NCI-H2171 (cell line): Measurements from ENCODE around the gene LMOD1.
A peak's percentile ranks its signal among the peaks of the same experiment; 100 is the strongest.
"Not testable (repeated sequence)": the region's sequence is repeated elsewhere in the genome, so short reads cannot be mapped to it uniquely, and the experiment has no call there.

ENCODE experiments used
- DNase-seq: peaks from one replicate; lab custom pipeline; 2025; lab: John Stamatoyannopoulos, UW

The LMOD1 gene

GRCh38 chr1:201914456-201915235, 31.7 kb downstream of the LMOD1 start:
- no peak for DNase-seq

DNA sequence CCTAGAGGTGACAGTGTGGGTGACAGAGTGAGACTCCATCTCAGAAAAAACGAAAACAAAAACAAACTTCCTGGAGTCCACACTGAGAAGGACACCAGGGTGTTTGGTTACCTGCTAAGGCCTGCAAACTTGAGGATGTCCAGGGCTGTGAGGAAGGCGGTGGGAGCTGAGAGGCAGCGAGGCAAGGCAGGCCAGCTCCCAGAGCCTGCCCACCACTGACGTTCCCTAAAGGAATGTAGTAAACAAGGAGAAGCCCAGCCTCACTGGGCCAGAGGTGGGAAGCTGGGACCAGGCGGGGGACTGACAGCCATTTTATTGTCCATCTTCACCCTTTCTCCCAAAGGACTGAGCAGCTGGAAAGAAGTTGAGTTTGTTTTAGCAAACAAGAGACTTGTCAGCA, 33.5 kb downstream of the LMOD1 start:
- no peak for DNase-seq

- no peak for DNase-seq
Observed at GRCh38 chr1:201911826-201912571, 34.3 kb downstream of the LMOD1 start.

- DNase-seq, result no peak
Observed at GRCh38 chr1:201907621-201908020, 38.7 kb downstream of the LMOD1 start.

DNA sequence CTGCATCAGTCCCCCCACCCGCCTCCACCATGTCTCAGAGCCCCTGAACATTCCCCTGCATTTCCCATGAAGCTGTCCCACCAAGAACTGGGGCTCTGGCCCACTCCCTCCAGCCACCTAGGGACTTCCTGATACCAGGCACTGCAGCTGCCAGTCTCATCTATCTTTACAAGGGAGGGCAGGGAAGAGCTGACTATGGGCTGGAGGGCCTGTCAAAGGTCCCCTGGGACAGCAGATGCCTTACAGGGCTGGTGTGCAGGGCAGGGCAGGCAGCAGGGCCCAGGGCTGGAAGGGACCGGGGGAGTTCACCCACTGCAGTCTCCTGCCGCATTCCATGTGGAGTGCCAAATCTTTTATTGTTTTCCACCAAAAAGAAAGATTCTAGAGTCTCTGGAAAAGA, 40.0 kb downstream of the LMOD1 start:
- DNase-seq, result peak; percentile 12

DNA sequence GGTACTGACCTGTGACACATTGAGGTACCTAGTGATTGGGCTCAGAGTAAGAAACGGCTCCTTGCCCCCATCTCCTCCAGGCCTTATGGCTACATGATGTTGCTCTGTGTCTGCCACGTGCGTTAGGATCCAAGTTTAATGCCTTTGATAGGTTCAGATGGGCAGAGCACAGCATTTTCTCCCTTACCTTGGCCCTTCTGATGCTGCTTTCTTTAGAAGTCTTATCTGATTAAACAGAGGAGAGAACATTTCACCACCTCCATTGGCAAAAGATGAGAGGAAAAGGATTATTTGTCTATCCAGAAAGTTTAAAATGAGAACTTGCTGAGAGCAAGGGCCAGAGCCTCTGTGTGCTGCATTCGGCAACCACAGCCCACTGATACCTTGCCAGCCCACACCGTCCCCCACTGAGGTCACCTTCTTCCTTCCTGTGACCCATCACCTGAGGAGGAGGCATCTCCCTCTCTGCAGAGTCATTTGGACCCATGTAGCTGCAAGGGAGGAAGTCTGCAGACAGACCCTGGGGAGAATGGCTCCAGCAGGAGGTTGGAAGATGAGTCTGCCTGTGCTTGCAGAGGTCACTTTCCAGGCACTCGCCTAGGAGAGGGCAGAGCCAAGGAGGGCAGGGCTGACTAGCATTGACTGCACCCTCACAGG, 41.0 kb downstream of the LMOD1 start:
- no peak for DNase-seq

DNA sequence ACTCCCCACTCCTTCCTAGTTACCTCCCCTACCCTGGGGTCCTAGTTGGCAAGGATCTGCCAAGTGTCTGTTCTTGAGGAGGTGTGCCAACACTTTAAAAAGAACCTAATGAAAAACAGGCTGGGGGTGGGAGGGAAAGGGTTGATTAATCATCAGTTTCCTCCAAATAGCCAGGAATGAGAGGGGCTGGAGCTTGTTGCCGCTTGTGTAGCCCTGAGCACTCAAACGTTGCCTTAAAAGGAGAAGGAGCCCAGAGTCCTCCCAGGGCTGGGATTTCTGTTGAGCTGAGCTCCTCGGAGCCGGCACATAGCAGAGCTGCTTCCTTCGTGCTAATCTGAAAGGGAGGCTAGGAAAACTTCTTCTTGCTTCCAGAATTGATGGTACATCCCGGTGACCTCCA, 41.8 kb downstream of the LMOD1 start:
- DNase-seq, result no peak

DNA sequence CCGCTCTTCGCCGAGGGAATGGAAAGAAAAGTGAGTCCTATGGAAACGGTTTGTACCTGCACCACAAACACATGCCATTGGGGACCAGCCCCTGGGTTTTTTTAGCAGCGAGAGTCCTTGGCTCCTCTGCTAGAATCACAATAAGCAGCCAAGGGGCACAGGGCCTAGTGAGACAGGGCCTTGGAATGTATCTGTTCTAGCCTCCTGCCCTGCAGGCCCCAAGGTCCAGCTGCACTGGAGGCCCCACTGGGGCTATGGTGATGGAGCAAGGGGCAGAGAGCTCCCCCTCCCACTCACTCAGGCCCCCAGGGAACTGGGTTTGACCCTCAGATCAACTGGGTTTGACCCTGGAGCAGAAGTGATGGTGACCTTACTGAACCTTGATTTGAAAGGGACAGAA, 43.2 kb downstream of the LMOD1 start:
- no peak for DNase-seq

DNA sequence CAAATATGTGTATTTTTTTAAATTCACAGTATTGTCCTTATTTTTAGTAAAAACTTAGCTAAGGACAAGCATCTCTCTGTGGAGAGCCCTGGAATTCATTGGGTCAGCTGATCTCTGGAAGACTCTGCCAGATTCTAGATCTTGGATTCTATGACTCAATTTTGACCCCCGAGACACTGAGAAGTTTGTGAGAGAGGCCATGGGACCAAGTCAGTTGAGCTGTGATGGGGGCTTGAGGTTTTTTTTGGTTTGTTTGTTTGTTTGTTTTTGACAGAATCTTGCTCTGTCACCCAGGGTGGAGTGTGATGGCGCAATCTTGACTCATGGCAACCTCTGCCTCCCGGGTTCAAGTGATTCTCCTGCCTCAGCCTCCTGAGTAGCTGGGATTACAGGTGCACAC, 44.1 kb downstream of the LMOD1 start:
- no peak for DNase-seq

DNA sequence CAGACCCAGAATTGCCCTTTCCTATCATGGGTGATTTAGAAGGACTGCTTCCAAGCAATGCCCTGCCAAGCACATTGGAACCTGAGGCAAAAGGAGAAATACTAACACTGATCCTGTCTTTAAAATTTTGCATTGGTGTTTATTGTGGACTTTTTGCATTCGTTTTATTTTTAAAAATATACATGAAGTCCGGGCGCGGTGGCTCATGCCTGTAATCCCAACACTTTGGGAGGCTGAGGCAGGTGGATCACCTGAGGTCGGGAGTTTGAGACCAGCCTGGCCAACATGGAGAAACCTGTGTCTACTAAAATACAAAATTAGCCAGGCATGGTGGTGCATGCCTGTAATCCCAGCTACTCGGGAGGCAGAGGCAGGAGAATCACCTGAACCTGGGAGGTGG, 45.3 kb downstream of the LMOD1 start:
- DNase-seq, result not testable (repeated sequence)

GRCh38 chr1:201900476-201900875, 45.9 kb downstream of the LMOD1 start:
- no peak for DNase-seq

DNA sequence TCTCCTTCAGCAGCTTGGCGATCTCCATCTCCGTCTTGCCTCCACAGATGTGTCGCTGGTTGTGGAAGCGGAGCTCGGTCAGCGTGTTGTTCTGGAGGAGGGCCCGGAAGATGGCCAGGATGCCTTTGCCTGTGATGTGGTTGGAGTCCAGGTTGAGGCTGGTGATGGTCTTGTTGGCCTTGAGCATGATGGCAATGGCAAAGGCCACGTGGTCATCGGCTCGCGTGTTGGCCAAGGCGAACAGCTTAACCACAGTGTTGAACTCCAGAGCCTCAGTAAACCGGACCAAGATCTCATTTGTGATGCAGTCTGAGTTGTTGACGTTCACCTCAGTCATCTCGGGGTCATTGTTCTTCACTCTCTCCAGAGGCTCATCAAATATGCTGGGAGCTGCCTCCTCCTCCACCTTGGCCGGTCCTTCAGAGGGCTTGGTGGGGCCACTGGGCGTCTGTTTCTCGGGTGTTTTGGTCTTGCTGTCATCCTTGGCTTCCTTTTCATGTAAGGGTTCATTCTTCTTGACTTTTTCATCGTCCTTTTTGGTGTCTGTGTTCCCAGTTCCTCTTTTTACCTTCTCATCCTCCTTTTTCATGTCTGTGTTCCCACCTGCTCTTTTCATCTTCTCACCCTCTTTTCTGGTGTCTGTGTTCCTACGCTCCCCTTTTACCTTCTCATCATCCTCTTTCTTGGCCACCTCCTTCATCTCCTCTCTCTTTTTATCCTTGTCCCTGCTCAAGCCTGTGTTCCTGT, 46.5 kb downstream of the LMOD1 start:
- no peak for DNase-seq

DNA sequence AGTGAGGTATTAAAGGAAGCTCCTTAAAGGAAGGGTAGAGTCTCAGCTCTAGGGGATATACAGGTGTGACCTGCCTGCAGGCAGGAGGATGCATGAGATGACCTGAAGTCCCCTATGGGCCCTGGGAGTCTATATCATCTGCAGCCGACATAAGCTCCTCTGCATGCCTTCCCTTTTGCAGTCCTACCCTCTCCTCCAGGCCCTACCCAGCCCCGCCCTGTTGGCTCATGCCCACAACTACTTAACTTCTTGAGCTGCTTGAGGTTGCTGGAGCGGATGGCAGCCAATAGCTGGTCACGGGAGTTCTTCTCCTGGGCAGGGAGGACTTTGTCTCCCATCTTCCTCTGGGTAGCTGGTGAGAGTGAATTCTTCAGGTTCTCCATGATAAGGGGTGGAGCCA, 47.4 kb downstream of the LMOD1 start:
- no peak for DNase-seq

GRCh38 chr1:201898240-201898894, 48.0 kb downstream of the LMOD1 start:
- no peak for DNase-seq

- DNase-seq, result no peak
Observed at GRCh38 chr1:201896951-201897391, 49.4 kb downstream of the LMOD1 start.

GRCh38 chr1:201895913-201896807, 50.2 kb downstream of the LMOD1 start:
- peak; percentile 60 for DNase-seq

DNA sequence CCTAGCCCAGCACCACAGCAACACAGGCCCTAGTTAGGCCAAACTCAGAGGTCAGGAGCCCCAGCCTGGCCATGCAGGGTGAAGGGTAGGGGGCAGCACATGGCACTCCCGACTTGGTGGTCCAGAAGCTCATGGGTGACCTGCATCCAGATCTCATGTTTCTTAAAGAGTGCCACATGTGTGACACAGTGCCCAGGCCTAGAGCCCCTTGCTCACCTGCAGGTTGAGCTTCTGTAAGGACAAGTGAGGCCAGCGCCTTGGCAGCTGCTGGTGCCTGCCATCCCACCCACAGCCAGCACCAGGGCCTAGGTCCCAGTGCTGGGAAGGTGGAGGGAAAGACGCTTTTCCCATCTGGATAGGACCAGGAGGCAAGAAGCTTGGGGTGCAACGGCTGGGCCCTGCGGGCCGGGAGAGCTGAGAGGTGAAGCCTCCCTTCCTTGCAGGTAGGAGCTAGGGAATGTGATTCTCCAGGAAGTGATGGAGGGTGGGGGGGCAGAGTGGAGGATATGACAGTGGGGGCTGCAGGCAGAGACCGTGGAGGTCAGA, 51.2 kb downstream of the LMOD1 start:
- DNase-seq, result no peak

DNA sequence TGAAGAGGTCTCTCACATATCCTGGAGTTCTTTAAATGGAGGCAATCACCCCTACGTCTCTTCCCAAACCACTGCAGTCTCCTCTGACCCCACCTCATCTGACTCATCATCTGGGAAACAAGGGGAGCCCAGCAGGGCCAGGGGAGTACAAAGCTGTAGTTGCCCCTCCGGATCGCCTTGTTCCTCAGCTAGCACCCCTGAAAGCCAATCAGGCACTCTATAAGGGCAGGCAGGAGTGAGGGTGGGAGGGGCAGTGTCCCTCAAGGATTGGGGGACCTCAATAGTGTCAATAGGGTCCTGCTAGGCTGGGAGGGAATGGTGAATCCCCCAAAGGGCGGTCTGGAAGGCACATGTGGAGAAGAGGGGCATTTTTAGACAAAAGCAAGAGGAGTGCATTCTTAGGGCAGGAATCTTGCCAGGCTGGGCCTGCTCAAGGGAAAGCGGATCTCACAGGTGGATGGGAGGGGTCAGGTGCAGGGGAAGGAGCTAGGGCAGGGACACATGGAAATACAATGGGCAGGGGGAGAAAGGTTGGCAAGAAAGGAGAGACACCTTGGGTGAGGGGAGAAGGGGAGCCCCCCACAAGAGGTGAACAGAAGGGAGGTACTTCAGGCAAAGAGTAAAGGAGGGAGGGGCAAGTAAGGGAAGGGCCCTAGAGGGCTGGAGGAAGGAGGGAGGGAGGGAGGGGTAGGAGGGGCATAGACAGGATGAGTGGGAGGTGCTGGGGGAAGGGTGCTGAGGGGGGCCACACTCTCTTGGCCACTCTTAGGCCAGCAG, 51.8 kb downstream of the LMOD1 start:
- DNase-seq, result no peak

DNA sequence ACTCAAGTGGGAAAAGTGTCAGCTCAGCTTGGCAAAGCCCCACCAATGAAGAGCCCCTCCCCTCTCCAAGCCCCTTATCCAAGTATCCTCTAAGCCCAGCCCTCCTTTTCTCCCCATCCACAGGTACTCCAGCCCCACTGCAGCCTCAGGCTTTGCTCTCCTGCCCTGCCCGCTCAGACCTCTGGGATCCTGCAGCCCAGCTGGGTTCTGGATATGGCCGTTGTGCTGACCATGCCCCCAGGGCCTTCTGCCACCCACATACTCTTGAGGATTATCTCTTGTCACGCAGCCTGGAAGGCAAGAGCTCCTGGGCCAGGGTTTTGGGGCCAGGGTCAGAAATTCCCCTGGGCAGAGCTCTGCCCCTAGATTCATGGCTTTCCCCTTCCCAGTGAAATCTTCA, 52.9 kb downstream of the LMOD1 start:
- no peak for DNase-seq

DNA sequence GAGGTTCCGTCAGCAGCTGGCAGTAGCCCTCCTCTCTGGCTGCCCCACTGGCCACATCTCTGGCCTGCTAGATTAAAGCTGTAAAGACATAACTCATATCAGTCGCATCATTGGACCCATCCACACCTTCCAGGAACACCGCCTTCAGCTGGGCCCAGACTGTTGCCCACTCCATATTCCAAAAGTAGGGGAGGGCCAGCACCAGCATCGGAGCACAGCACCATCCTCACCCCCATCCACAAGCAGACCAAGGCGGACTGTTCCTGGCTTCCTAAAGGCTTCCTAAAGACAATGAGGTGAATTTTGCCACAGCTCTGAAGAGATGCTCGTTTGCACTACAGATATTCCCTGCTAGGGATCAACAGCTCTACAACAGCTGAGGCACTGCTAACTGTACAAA, 54.1 kb downstream of the LMOD1 start:
- no peak for DNase-seq
